SU-DHL-6 (cell line): ENCODE measurements around the gene SPATA20.

Experiments used
- EZH2phosphoT487 ChIP-seq: fragments of 200-600 bp; sonication (generic), shearing (Covaris generic); conservative IDR thresholded peaks from 2 replicates; pipeline ENCODE4 v1.6.1; 2018; ENCODE audit warnings: mild to moderate bottlenecking, antibody characterized with exemption, low read length, moderate library complexity, mixed read lengths
- TF ChIP-seq, protein P1 (sequence below): fragments of 200-600 bp; sonication (generic); IDR thresholded peaks from one replicate; pipeline ENCODE4 v1.5.1; 2017; ENCODE audit warnings: antibody characterized with exemption, mild to moderate bottlenecking, low read length, moderate library complexity; ENCODE audit not compliant: insufficient read depth, poor library complexity, severe bottlenecking

DNA sequence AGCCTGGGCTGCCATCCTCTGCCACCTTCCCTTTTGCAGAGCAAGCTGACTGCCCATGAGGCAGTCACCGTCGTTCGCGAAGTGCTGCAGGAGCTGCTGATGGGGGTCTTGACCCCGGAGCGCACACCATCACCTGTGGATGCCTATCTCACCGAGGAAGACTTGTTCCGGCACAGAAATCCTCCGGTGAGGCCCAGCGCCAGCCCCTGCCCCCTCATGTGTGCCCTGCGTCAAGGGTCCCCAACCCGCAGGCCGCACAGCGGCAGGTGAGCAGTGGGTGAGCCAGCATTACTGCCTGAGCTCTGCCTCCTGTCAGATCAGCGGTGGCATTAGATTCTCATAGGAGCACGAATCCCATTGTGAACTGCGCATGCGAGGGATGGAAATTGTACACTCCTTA is 22.1 kb upstream of the SPATA20 start:
- TF ChIP-seq, protein P1, sequence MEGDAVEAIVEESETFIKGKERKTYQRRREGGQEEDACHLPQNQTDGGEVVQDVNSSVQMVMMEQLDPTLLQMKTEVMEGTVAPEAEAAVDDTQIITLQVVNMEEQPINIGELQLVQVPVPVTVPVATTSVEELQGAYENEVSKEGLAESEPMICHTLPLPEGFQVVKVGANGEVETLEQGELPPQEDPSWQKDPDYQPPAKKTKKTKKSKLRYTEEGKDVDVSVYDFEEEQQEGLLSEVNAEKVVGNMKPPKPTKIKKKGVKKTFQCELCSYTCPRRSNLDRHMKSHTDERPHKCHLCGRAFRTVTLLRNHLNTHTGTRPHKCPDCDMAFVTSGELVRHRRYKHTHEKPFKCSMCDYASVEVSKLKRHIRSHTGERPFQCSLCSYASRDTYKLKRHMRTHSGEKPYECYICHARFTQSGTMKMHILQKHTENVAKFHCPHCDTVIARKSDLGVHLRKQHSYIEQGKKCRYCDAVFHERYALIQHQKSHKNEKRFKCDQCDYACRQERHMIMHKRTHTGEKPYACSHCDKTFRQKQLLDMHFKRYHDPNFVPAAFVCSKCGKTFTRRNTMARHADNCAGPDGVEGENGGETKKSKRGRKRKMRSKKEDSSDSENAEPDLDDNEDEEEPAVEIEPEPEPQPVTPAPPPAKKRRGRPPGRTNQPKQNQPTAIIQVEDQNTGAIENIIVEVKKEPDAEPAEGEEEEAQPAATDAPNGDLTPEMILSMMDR = no peak
- TF ChIP-seq EZH2phosphoT487 = no peak
